Large intestine (tissue), 3 donors: ENCODE measurements around the gene SLC49A3. TPM values are rescaled to one million over a fixed set of nuclear protein-coding genes. Genes with fewer than 3 reads are reported as not detected.

Experiments
- DNase-seq, 2 donors: peaks; one replicate each; pipeline versions ENCODE4 v3.0.0 to v3.0.0-alpha.2; 2013
- H3K27ac ChIP-seq: one replicate; pipeline ENCODE4 v1.5.1; 2013; ENCODE audit warnings: low read length
- H3K27me3 ChIP-seq: 2 replicates; pipeline ENCODE4 v1.6.1; 2013; ENCODE audit warnings: low read length; ENCODE audit not compliant: control insufficient read depth, insufficient read depth
- H3K36me3 ChIP-seq: 2 replicates; pipeline ENCODE4 v1.6.1; 2013; ENCODE audit warnings: low read length; ENCODE audit not compliant: control insufficient read depth, insufficient read depth
- H3K4me1 ChIP-seq: one replicate; pipeline ENCODE4 v1.6.1; 2013; ENCODE audit warnings: low read length; ENCODE audit not compliant: control insufficient read depth, insufficient read depth
- H3K4me3 ChIP-seq: one replicate; pipeline ENCODE4 v1.5.1; 2013; ENCODE audit warnings: low read length
- H3K9me3 ChIP-seq: one replicate; pipeline ENCODE4 v1.6.1; 2013; ENCODE audit warnings: mild to moderate bottlenecking, low read depth, low read length, moderate library complexity; ENCODE audit not compliant: control insufficient read depth
- WGBS: methylation state at CpG from one replicate; pipeline ENCODE4 v1.1.5; 2013; ENCODE audit warnings: low lambda C conversion rate; ENCODE audit not compliant: insufficient coverage; 5-methylcytosine and 5-hydroxymethylcytosine counted together
- polyA plus RNA-seq: library from polyadenylated mRNA; unstranded; fragments of 120-200 nt; gene quantifications from one replicate; pipeline ENCODE4 v1.2.1, GENCODE V29; 2013

The SLC49A3 gene
- polyA plus RNA-seq, 1 donor = 4.6 TPM

GRCh38 chr4:632196-632790 is 56.7 kb downstream of the SLC49A3 start:
- no peaks in the 10 kb centered on the region for H3K27me3 ChIP-seq
- H3K4me1 ChIP-seq = no peaks in the 10 kb centered on the region

More at GRCh38 chr4:632196-632790, 56.7 kb downstream of the SLC49A3 start:
- Histone ChIP-seq H3K4me3 (no peak overlapping the region), H3K36me3 (no peaks in the 10 kb centered on the region), H3K9me3 (no peaks in the 10 kb centered on the region), H3K27ac (no peak overlapping the region)
- no CpG with 5 or more reads among the region's 16 CpGs for WGBS
- DNase-seq = no peak

Other genes starting within 250 kb of the SLC49A3 start
- gene ZNF721, start 190.0 kb downstream of the SLC49A3 start, polyA plus RNA-seq = 35.3 TPM
- gene PIGG, start 189.9 kb downstream of the SLC49A3 start, polyA plus RNA-seq = 56.1 TPM
- gene TMEM271, start 112.9 kb downstream of the SLC49A3 start, polyA plus RNA-seq = 0.58 TPM
- 27.1 TPM for gene PDE6B, start 63.6 kb downstream of the SLC49A3 start, polyA plus RNA-seq
- 477 TPM for gene ATP5ME, start 14.9 kb downstream of the SLC49A3 start, polyA plus RNA-seq
- gene MYL5, start 14.6 kb downstream of the SLC49A3 start, polyA plus RNA-seq = 56.4 TPM
- gene PCGF3, start 16.7 kb upstream of the SLC49A3 start, polyA plus RNA-seq = 78.0 TPM
- 2.8 TPM for gene CPLX1, start 137.0 kb upstream of the SLC49A3 start, polyA plus RNA-seq
- 96.1 TPM for gene GAK, start 243.2 kb upstream of the SLC49A3 start, polyA plus RNA-seq
- gene TMEM175, start 243.3 kb upstream of the SLC49A3 start, polyA plus RNA-seq = 28.4 TPM